ENCODE results near the gene ODAM. TPM values are rescaled to one million over a fixed set of nuclear protein-coding genes. Genes with fewer than 3 reads are reported as not detected.

The ODAM gene
- total RNA-seq, 1 donor, result not detected

- Histone ChIP-seq H3K9me3 (ENCODE audit: low read depth, low read length) (no peaks in the 10 kb centered on the region), H3K4me3 (ENCODE audit: low read length) (no peak overlapping the region), H3K27me3 (ENCODE audit: insufficient read depth, low read length) (no peaks in the 10 kb centered on the region), H3K4me1 (ENCODE audit: insufficient read depth, low read length) (no peaks in the 10 kb centered on the region)
Observed at GRCh38 chr4:70251250-70251944, 55.9 kb downstream of the ODAM start.

GRCh38 chr4:70251945-70252277 is 56.4 kb downstream of the ODAM start:
- no peaks in the 10 kb centered on the region for H3K27me3 ChIP-seq (ENCODE audit: insufficient read depth, low read length)
- no peak overlapping the region for H3K4me3 ChIP-seq (ENCODE audit: low read length)
- H3K4me1 ChIP-seq (ENCODE audit: insufficient read depth, low read length), result no peaks in the 10 kb centered on the region
- no peaks in the 10 kb centered on the region for H3K9me3 ChIP-seq (ENCODE audit: low read depth, low read length)

Other genes starting within 250 kb of the ODAM start
- not detected for gene CSN2, start 230.0 kb upstream of the ODAM start, total RNA-seq
- not detected for gene STATH, start 199.8 kb upstream of the ODAM start, total RNA-seq
- gene HTN3, start 167.3 kb upstream of the ODAM start, total RNA-seq, result not detected
- gene HTN1, start 145.3 kb upstream of the ODAM start, total RNA-seq, result not detected
- not detected for gene PRR27, start 41.5 kb upstream of the ODAM start, total RNA-seq
- not detected for gene FDCSP, start 30.4 kb downstream of the ODAM start, total RNA-seq
- gene CSN3, start 46.9 kb downstream of the ODAM start, total RNA-seq, result not detected
- not detected for gene CABS1, start 139.3 kb downstream of the ODAM start, total RNA-seq
- gene SMR3A, start 165.0 kb downstream of the ODAM start, total RNA-seq, result not detected
- gene SMR3B, start 187.4 kb downstream of the ODAM start, total RNA-seq, result not detected
- gene OPRPN, start 202.2 kb downstream of the ODAM start, total RNA-seq, result 0.52 TPM